Stimulated activated CD4-positive, alpha-beta T cell treated with anti-CD3 and anti-CD28 coated beads, Interleukin-4, amount 100 ng/mL, for 4 hours (primary cell): ENCODE data around the gene JPH2.

Source experiments
- DNase-seq, 2 experiments: peaks; one replicate each; pipeline ENCODE4 v3.0.0-alpha.2; 2020

The JPH2 gene

DNA sequence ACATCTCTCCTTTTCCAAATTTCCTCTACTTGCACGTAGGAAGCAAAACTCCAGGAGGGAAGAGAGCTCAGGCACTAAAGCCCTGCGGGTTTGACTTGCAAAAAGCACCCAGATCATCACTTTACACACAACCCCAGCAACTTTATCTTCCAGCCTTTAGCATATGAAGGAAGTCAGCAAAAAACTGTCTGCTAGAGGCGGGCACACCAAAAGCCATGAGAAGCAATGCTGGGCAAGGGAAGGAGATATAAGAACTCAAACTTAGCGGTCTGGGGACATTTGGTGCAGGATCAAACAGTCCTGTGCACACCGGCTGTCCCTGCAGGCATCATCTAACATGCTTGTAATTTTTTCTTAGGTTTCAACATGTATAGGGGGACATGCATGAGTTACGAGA, 113.3 kb downstream of the JPH2 start:
- DNase-seq: no peak

GRCh38 chr20:44073011-44073674, 113.8 kb downstream of the JPH2 start:
- no peak for DNase-seq

GRCh38 chr20:44072384-44072783, 114.6 kb downstream of the JPH2 start:
- DNase-seq: no peak

GRCh38 chr20:44071526-44072111, 115.4 kb downstream of the JPH2 start:
- no peak for DNase-seq

GRCh38 chr20:44071057-44071456, 115.9 kb downstream of the JPH2 start:
- no peak for DNase-seq

GRCh38 chr20:44070139-44070900, 116.7 kb downstream of the JPH2 start:
- DNase-seq: no peak

- DNase-seq: peak; percentile 27 to 46
Observed at GRCh38 chr20:44069203-44070011, 117.6 kb downstream of the JPH2 start.

- no peak for DNase-seq
Observed at GRCh38 chr20:44068316-44069201, 118.4 kb downstream of the JPH2 start.

DNA sequence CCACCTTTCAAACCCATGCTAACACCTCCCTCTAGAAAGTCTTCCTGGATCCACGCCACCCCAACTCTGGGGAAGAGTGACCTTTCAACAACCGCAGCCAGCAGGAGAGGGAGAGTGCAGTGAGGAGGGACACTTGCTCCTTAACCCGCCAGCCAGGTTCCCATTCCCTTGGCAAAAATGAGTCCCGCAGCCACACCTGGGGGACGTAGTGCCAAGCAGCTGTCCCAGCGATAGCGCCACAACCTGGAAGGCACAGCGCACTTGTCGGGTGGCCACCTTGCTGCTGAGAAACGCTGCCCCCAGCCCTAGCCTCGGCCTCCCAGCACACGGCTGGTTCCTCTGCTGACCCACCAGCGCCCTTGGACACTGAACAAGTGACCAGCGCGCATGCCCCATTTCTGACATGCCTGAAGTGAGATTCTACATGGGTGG, 119.3 kb downstream of the JPH2 start:
- no peak for DNase-seq

DNA sequence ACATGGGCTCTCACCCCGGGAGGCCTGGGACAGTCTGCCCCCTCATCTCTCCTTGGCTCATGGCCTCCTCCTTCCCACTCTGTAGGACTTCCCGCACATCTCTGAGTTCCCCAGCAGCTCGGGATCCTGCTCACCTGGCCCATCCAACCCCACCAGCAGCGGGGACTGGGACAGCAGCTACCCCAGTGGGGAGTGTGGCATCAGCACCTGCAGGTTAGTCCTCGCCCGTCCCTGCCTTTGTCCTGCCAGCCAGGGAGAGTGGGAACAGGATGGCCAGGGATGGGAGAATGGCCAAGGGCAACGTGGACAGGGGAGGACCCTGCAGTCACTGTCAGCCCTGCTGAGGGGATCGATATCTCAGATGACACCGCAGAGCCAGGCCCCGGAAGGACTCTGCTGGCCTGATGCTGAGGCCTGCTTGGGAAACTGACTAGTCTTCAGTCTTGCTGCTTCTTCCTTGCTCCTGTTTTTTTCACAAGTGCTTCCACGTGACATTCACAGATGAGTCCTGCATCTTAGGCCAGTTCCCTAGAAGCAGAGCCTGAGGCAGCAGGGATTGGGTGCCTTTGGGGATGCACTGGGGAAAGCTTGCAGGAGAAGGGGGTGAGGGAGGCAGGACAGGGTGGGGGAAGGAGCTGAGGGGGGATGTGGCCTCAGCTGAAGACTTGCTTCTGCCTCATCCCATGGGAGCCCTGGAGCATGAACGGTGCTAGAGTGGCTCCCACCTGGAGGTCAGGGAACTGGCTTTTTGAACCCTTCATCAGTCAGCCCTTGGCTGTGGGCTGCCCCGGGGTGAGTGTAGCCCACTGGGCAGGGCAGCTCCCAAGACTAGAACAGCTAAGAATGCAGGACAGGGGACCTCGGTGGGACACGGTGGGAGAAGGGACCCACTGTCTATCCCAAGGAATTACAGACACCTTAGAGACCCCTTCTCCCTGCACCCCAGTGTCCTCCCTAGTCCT, 120.1 kb downstream of the JPH2 start:
- DNase-seq: no peak

DNA sequence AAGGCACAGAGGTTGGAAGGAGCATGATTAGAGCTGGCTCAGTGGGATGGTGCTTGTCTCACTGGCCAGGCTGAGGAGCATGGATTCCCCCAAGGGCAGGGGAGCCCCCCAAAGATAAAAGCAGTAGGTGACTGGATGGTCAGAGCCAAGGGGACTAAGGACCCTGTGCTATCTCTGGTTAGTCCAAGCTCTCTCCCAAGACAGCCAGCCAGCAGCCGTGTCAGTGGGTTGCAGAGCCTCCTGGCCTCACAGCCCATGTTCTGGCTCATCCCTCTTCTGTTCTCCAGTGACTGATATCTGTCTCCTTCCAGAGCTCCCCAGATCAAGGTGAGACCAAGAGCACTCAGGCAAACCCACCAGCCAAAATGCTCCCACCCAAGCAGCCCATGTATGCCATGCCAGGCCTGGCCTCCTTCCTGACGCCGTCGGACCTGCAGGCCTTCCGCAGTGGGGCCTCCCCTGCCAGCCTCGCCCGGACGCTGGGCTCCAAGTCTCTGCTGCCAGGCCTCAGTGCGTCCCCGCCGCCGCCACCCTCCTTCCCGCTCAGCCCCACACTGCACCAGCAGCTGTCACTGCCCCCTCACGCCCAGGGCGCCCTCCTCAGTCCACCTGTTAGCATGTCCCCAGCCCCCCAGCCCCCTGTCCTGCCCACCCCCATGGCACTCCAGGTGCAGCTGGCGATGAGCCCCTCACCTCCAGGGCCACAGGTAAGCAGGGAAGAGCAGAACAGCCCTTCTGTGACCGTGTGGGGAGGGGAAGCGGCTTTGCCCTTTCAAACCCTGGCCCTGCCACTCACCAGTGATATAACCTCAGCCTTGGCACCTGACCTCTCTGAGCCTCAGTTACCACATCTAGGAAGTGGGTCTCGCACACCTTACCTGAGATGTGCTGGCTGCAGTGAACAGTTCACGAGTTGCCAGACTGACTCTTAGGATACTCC, 121.3 kb downstream of the JPH2 start:
- no peak for DNase-seq

- no peak for DNase-seq
Observed at GRCh38 chr20:44064501-44065400, 122.2 kb downstream of the JPH2 start.
